H1 (cell line): Measurements from ENCODE around the gene CYP2J2. TPM values are rescaled to one million over a fixed set of nuclear protein-coding genes. Genes with fewer than 3 reads are reported as not detected.

Source experiments
- GABPA ChIP-seq: IDR thresholded peaks from 2 replicates; pipeline ENCODE4 v1.6.1; 2011; ENCODE audit warnings: mild to moderate bottlenecking, low read length, moderate library complexity, borderline replicate concordance; ENCODE audit not compliant: insufficient read depth
- POU5F1 ChIP-seq: IDR thresholded peaks from 2 replicates; pipeline ENCODE4 v1.6.1; 2011; ENCODE audit warnings: low read depth, mild to moderate bottlenecking, low read length, moderate library complexity
- SP2 ChIP-seq: IDR thresholded peaks from 2 replicates; pipeline ENCODE4 v1.6.1; 2012; ENCODE audit warnings: mild to moderate bottlenecking, low read length, inconsistent platforms
- YY1 ChIP-seq: IDR thresholded peaks from 2 replicates; pipeline ENCODE4 v1.6.1; 2011; ENCODE audit warnings: low read depth, mild to moderate bottlenecking, low read length
- polyA plus RNA-seq, 7 experiments: library from polyadenylated mRNA; depleted of rRNA in 3 of 7; stranded (reverse) in 5 of 7; unstranded in 2 of 7; fragments of >200 nt in 5 of 7; fragments of 200-250 nt in 2 of 7; gene quantifications; 1 replicate in 5 of 7; 2 replicates in 1 of 7; 4 replicates in 1 of 7; pipeline versions ENCODE4 v1.2.1 to v1.2.3, GENCODE V29; 2011 to 2013; ENCODE audit warnings: missing spikeins in 2 of 7, mixed read lengths in 2 of 7
- total RNA-seq: library from RNA; stranded (reverse); fragmentation: NEBNext Ultra II Directional; extraction: Animal tissue kit (Norgen Biotek cat#: 25700); gene quantifications from 2 replicates; pipeline ENCODE4 v1.2.1, GENCODE V29; 2021

The CYP2J2 gene
- total and polyA plus RNA-seq, 2 of the 8 experiments (the other 6 are each of a cell fraction or from before 2014, with no cell fraction given), result 0.59 to 2.1 TPM

GRCh38 chr1:59901770-59902388, 24.7 kb downstream of the CYP2J2 start (continued):
- TF ChIP-seq YY1, result no peak
- TF ChIP-seq SP2, result no peak
- no peak for TF ChIP-seq POU5F1
- TF ChIP-seq GABPA, result no peak
